Measurements from ENCODE around the gene ZNF654.
"Not testable (repeated sequence)": the region's sequence is repeated elsewhere in the genome, so short reads cannot be mapped to it uniquely, and the experiment has no call there.

Gene ZNF654

GRCh38 chr3:88058581-88059379 lies at the start of gene ZNF654, which contains the start of gene CGGBP1:
TSS of gene ZNF654 (plus strand) at chr3:88059255. CDS start at chr3:88059320, 65 bp downstream.
TSS of gene CGGBP1 (minus strand) at chr3:88059005. CDS start at chr3:88055976, 3,029 bp downstream.
- DNase-seq: peak; percentile 99 to 100

DNA sequence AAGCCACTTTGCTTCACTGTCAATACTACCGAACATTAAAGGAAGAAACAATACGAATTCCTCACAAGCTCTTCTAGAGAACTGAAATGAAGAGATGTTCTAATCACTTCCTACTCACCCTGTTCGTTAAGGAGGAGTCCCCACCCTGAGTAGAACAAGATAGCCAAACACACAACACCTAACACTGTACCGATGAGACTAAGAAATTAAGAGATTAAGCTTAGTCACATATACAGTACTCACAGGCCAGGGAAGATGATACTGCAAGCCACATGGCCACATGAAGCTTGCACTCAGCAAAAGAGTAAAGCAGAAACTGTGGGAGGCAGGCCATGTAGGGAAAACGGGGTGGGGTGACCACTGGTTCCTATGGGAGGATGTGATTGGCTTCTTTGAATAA lies 48.2 kb upstream of the ZNF654 start:
- no peak for DNase-seq

DNA sequence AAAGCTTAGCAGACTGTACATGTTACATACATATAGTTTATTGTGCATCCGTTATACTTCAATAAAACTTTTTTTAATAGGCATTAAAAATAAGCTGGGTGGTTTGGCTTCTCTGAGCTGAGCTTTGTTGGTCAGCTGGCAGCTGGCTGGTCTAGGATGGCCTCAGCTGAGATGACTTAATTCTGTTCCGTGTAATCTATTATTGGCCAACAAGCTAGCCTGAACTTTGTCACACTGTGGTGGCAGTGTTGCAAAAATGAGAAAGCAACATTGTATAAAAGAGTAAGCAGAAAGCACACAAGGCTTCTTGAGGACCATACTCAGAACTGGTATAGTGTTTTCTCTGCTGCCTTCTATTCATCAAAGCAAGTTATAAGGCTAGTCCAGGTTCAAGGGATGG lies 45.5 kb upstream of the ZNF654 start:
- DNase-seq: peak; percentile 59 to 74

GRCh38 chr3:88015656-88016055 lies 43.4 kb upstream of the ZNF654 start:
- DNase-seq: not testable (repeated sequence)

GRCh38 chr3:88019024-88019423 lies 40.0 kb upstream of the ZNF654 start:
- DNase-seq: no peak

- DNase-seq: no peak
Observed at GRCh38 chr3:88025001-88025552, 34.0 kb upstream of the ZNF654 start.

- no peak for DNase-seq
Observed at GRCh38 chr3:88028876-88029275, 30.2 kb upstream of the ZNF654 start.

DNA sequence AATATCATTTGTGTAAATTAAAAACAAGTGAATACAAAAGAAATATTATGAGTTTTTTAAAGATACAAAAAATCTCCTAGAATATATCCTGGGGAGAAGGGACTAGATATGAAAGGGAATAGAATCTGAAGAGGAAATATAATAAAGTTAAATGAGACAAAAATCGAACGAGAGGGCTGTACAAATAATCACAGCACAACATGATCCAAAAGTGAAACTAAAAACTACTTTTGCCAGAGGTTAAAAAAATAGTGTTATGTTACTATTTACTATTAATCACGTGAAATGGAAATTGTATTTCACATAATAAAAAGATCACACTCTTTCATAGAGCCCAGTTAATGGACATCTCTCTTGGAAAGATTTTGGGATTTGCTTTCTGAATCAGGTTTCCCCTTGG lies 28.8 kb upstream of the ZNF654 start:
- DNase-seq: no peak

DNA sequence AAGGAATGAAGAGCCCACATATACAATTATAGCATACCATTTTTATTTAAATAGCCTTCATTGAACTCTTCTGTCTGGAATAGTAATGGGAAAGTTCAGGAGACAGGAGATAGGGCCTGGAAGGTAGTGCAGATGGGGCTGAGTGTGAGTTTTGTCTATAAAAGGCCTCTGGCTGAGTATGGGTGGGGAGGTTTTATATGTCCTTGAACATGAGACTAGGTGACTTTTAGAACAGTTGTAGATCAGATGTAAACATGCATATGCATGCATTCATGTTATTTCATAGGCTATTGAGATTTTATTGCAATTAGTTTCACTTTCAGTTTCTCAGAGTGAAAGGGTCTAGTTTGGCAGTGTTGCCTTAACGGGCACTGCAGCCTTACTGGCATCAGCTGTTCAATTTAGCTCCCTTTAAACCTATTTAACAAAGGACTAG lies 27.4 kb upstream of the ZNF654 start:
- peak; percentile 46 to 51 for DNase-seq

DNA sequence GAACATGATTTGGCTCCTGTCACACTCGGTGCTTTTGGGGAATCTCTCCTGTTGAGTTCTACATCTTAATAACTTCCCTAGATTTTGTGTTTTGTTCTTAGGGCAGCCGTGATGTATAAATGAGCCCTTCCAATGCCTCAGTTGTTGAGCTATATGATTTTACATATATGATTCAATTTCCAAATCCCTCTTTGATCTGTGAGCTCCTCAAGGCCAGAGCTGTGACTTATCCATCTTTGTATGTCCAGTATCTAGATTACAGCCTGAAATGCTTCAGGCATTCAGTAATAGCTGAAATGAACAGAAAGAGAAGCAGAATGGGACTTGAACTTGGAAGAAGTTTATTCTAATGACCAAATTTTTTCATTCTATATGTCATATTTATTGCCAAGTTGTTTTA lies 26.8 kb upstream of the ZNF654 start:
- DNase-seq: no peak

DNA sequence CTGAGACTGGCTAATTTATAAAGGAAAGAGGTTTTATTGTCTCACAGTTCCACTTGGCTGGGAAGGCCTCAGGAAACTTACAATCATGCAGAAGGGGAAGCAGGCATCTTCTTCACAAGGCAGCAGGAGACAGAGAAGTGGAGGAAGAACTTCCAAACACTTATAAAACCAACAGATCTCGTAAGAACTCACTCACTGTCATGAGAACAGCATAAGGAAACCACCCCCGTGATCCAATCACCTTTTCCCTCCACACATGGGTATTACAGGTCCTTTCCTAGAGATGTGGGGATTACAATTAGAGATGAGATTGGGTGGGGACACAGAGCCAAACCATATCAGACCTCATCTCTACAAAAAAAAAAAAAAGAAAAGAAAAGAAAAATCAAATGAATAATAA lies 26.0 kb upstream of the ZNF654 start:
- peak in 1 of 2 donors; percentile 45 for DNase-seq

- no peak for DNase-seq
Observed at GRCh38 chr3:88033808-88034207, 25.2 kb upstream of the ZNF654 start.

- no peak for DNase-seq
Observed at GRCh38 chr3:88034491-88035275, 24.4 kb upstream of the ZNF654 start.

- DNase-seq: no peak
Observed at GRCh38 chr3:88036221-88036620, 22.8 kb upstream of the ZNF654 start.

DNA sequence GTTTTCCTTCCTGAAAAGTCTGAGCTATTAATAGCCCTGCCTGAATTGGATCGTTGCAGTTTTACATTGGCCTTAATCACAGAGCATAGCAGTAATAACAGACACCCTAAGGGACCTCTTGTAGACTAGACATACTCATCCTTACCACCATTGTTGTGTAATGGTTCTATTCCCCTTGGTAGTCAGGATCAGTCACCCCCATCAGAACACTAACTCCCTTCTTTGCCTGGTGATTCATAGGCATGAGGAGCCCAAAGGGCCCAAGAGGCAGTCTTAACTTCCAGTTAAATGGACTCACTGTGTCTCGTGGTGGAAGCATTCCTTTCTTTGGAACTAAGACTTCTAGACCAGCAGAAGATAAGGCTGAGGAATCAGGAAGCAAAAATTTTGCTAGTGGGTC lies 20.5 kb upstream of the ZNF654 start:
- DNase-seq: peak in 1 of 2 donors; percentile 53

GRCh38 chr3:88040529-88040928 lies 18.5 kb upstream of the ZNF654 start:
- no peak for DNase-seq

- no peak for DNase-seq
Observed at GRCh38 chr3:88041005-88041404, 18.1 kb upstream of the ZNF654 start.

DNA sequence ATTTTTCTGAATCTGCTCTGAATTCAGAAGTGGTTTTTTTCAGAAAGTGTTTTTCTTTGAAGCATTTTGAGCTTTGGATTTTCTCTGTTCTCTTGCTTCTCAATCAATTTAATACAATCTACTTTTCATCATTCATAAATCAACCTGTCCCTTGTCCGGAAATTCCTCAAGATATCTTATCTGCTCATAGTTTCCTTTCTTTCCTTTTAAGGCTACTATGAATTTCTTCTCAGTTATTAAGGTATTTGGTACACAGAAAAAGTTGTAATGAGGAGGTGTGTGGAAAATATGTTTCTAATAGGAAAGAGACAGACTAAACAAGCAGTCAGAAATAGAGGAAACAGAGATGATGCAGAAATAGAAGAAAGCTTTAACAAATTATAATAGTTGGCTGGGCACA lies 14.6 kb upstream of the ZNF654 start:
- DNase-seq: no peak

DNA sequence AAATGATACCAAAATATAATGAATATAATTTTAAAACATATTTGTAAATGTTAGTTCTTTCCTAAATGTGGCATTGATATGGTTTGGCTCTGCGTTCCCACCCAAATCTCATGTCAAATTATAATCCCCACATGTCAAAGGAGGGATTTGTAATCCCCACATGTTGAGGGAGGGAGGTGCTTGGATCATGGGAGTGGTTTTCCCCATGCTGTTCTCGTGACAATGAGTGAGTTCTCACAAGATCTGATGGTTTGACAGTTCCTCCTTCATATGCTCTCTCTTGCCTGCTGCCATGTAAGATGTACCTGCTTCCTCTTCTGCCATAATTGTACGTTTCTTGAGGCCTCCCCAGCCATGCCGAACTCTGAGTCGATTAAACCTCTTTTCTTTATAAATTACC lies 12.3 kb upstream of the ZNF654 start:
- DNase-seq: peak in 1 of 2 donors; percentile 32

GRCh38 chr3:88057630-88058305 lies 1.3 kb upstream of the ZNF654 start:
- DNase-seq: no peak

GRCh38 chr3:88058306-88058580 lies 812 bp upstream of the ZNF654 start:
- peak in 1 of 2 donors; percentile 18 for DNase-seq

DNA sequence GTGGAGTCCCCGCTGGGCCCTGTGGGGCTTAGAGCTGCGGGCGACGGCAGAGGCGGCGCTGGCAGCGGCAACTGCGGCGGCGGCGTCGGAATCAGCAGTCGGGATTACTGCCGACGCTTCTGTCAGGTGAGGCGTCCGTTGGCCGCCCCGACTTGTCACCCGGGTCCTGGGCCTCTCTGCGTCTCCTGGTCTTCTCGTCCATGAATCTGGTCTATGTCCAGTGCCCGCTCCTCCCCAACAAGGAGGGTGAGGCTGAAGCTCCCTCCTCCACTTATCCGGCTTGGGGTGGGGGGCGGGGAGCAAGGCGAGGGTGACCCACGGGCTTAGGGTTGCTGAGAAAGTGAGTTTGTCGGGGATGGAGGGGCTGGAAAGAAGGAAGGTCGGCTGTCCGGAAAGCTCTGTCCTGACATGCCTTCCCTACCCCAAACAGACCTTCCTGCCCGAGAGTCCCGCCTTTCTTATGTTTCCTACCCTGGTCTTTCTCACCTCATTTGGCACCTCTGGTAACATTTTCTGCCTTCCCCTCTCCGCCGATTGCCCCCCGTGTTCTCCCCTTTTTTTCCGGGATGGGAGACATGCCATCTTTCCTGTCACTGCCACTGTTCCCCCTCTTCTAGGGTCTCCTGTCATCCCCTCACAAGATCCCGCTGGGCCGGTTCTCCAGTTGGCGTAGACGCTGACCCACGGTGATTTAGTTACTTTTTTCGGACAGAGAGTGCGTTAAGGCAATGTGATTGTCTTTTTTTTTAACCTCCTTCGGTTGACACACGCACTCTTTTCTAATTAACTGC lies 520 bp downstream of the ZNF654 start:
- DNase-seq: no peak

Data from inflammatory macrophage treated with lipopolysaccharide for 1 hour (primary cell).